Ascending aorta (tissue), 2 donors: ENCODE data around the gene ADAMTS12. TPM values are rescaled to one million over a fixed set of nuclear protein-coding genes. Genes with fewer than 3 reads are reported as not detected.
"Not testable (repeated sequence)": the region's sequence is repeated elsewhere in the genome, so short reads cannot be mapped to it uniquely, and the experiment has no call there.

ENCODE experiments used
- DNase-seq, 2 donors: peaks; one replicate each; pipeline ENCODE4 v3.0.0-alpha.2; 2019; ENCODE audit warnings: low spot score in 2 of 2
- H3K27ac ChIP-seq, 2 donors: fragments of 200-600 bp; sonication (generic); one replicate each; pipeline ENCODE4 v1.5.1; 2016 to 2017; ENCODE audit warnings: mild to moderate bottlenecking in 1 of 2
- H3K27me3 ChIP-seq: fragments of 200-600 bp; sonication (generic); one replicate; pipeline ENCODE4 v1.5.1; 2017
- H3K36me3 ChIP-seq, 2 donors: fragments of 200-600 bp; sonication (generic); one replicate each; pipeline ENCODE4 v1.5.1; 2016
- H3K4me1 ChIP-seq, 2 donors: fragments of 200-600 bp; sonication (generic); one replicate each; pipeline ENCODE4 v1.5.1; 2016 to 2017; ENCODE audit warnings: mild to moderate bottlenecking in 1 of 2
- H3K4me3 ChIP-seq, 2 donors: fragments of 200-600 bp; sonication (generic); one replicate each; pipeline ENCODE4 v1.5.1; 2016 to 2017; ENCODE audit warnings: mild to moderate bottlenecking in 1 of 2
- H3K9me3 ChIP-seq, 2 donors: fragments of 200-600 bp; sonication (generic); one replicate each; pipeline ENCODE4 v1.5.1; 2016
- CTCF ChIP-seq, 3 experiments: fragments of 200-600 bp in 2 of 3; fragments of 450-650 bp in 1 of 3; sonication (generic) in 2 of 3; IDR thresholded peaks; one replicate each; pipeline ENCODE4 v1.5.1; 2016 to 2019; ENCODE audit warnings: antibody characterized with exemption in 3 of 3, mild to moderate bottlenecking in 1 of 3, moderate library complexity in 1 of 3
- intact Hi-C: fragments of 100-400 bp; cut with DNase I; formaldehyde crosslinking; loops from one replicate; pipeline ENCODE4 v1.15.1; 2023
- total RNA-seq: library from RNA; depleted of rRNA; stranded (reverse); fragments of >200 nt; gene quantifications from one replicate; pipeline ENCODE4 v1.1.0, GENCODE V29; 2016

Gene ADAMTS12
- total RNA-seq, 1 donor from 2014 or later: 1.4 TPM

GRCh38 chr5:33927685-33928084 lies 35.9 kb upstream of the ADAMTS12 start:
- no peak overlapping the region for H3K27ac ChIP-seq
- no peaks in the 10 kb centered on the region for H3K9me3 ChIP-seq
- no peaks in the 10 kb centered on the region for H3K36me3 ChIP-seq
- intact Hi-C loops: no loop called here
- TF ChIP-seq CTCF (IDR thresholded peaks at IDR 0.05): no peak
- H3K4me1 ChIP-seq: no peaks in the 10 kb centered on the region
- DNase-seq: no peak
- H3K27me3 ChIP-seq: no peaks in the 10 kb centered on the region
- no peak overlapping the region for H3K4me3 ChIP-seq

GRCh38 chr5:33925278-33925677 lies 33.5 kb upstream of the ADAMTS12 start:
- no peaks in the 10 kb centered on the region for H3K4me1 ChIP-seq
- no peak for TF ChIP-seq CTCF (IDR thresholded peaks at IDR 0.05)

GRCh38 chr5:33921002-33921401 lies 29.2 kb upstream of the ADAMTS12 start:
- DNase-seq: no peak
- Histone ChIP-seq H3K9me3 (peaks cover 0 to 6% of the 10 kb centered on the region in 2 donors), H3K27ac (no peak overlapping the region), H3K4me3 (no peak overlapping the region), H3K4me1 (no peaks in the 10 kb centered on the region), H3K27me3 (no peaks in the 10 kb centered on the region), H3K36me3 (no peaks in the 10 kb centered on the region)
- TF ChIP-seq CTCF (IDR thresholded peaks at IDR 0.05): no peak
- intact Hi-C loops: no loop called here

More at GRCh38 chr5:33925278-33925677, 33.5 kb upstream of the ADAMTS12 start:
- Histone ChIP-seq H3K27me3 (no peaks in the 10 kb centered on the region), H3K27ac (no peak overlapping the region), H3K36me3 (no peaks in the 10 kb centered on the region), H3K9me3 (no peaks in the 10 kb centered on the region), H3K4me3 (no peak overlapping the region)
- intact Hi-C loops: no loop called here
- no peak for DNase-seq

- H3K36me3 ChIP-seq, H3K4me1 ChIP-seq, intact Hi-C loops, DNase-seq, H3K27ac ChIP-seq, H3K27me3 ChIP-seq, H3K4me3 ChIP-seq: not testable (repeated sequence)
- H3K9me3 ChIP-seq: peaks cover 0 to 11% of the 10 kb centered on the region in 2 donors
Measured at GRCh38 chr5:33914844-33915243, 23.1 kb upstream of the ADAMTS12 start.

- H3K36me3 ChIP-seq, intact Hi-C loops, H3K4me3 ChIP-seq, H3K27ac ChIP-seq, H3K4me1 ChIP-seq, H3K27me3 ChIP-seq, DNase-seq: not testable (repeated sequence)
- H3K9me3 ChIP-seq: peaks cover 5 to 19% of the 10 kb centered on the region in 2 donors
Measured at GRCh38 chr5:33906248-33906647, 14.5 kb upstream of the ADAMTS12 start.

GRCh38 chr5:33905381-33905780 lies 13.6 kb upstream of the ADAMTS12 start:
- H3K36me3 ChIP-seq: no peaks in the 10 kb centered on the region
- H3K27me3 ChIP-seq: no peaks in the 10 kb centered on the region
- no peak overlapping the region for H3K4me3 ChIP-seq
- H3K27ac ChIP-seq: no peak overlapping the region
- TF ChIP-seq CTCF (IDR thresholded peaks at IDR 0.05): no peak
- DNase-seq: no peak
- H3K9me3 ChIP-seq: peaks cover 5 to 19% of the 10 kb centered on the region in 2 donors
- no peaks in the 10 kb centered on the region for H3K4me1 ChIP-seq
- intact Hi-C loops: no loop called here

GRCh38 chr5:33903118-33903517 lies 11.3 kb upstream of the ADAMTS12 start:
- Histone ChIP-seq H3K36me3 (no peaks in the 10 kb centered on the region), H3K27me3 (no peaks in the 10 kb centered on the region), H3K27ac (no peak overlapping the region), H3K9me3 (peaks cover 5 to 19% of the 10 kb centered on the region in 2 donors), H3K4me3 (no peak overlapping the region), H3K4me1 (no peaks in the 10 kb centered on the region)
- TF ChIP-seq CTCF (IDR thresholded peaks at IDR 0.05): no peak
- intact Hi-C loops: no loop called here
- DNase-seq: no peak
